HG02763 (cell line): ENCODE data around the gene SPRY2.
A peak's percentile ranks its signal among the peaks of the same experiment; 100 is the strongest.

Source experiments
- ATAC-seq: cut with Tn5 transposase; IDR thresholded peaks from one replicate; pipeline ENCODE4 v1.9.1; 2021; ENCODE audit warnings: mild to moderate bottlenecking, moderate library complexity; ENCODE audit not compliant: unreplicated experiment

The SPRY2 gene, protein sequence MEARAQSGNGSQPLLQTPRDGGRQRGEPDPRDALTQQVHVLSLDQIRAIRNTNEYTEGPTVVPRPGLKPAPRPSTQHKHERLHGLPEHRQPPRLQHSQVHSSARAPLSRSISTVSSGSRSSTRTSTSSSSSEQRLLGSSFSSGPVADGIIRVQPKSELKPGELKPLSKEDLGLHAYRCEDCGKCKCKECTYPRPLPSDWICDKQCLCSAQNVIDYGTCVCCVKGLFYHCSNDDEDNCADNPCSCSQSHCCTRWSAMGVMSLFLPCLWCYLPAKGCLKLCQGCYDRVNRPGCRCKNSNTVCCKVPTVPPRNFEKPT

DNA sequence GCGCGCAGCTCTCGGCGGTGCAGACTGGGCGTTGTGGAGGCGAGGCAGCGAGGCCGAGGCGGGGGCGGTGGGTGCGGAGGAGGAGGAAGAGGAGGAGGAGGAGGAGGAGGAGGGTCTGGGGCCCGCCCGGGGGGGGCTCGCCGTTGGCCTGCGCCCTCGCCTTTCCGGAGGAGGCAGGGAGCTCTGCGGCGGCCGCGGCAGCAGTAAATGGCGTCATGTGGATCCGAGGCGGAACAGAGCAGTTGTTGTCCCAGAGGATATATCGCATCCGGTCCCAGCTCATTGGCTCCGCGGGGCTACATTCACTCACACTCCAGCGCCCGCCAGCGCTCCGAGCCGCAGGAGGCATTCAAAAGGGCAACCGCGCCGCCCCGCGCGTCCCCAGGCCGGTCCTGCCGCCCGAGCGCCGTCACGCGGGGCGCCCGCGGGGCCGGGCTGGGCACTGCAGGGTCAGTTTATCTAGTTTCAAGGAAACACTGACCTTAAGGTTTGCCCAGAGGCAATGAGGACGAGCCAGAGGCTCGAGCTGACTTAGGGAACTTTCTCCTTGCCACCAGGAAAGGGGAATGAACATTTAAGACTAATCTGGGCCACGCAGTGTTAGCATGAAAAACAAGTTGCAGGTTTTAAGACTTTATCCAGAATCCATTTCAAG lies at the start of gene SPRY2:
TSS of gene SPRY2 (minus strand) at position 26 of the 655 bp plus-strand sequence. CDS start 3,421 bp downstream, outside the sequence.
- ATAC-seq, result peak; percentile 45

DNA sequence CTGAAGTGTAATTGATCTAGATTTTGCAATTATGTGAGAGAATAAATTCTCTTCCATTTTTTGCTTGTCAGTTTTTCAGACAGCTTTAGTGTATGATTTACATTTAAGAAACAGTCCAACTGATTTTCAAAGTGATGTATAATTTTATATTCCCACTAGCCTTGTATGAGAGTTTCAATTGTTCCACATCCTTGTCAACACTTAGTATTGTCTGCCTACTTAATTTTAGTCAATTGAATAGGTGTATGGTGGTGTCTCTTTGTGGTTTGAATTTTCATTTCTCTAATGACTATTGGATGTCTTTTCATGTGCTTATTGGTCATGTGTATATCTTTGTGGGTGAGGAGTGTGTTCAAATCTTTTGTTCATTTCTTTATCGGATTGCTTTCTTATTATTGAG lies 49.4 kb upstream of the SPRY2 start:
- ATAC-seq, result no peak

DNA sequence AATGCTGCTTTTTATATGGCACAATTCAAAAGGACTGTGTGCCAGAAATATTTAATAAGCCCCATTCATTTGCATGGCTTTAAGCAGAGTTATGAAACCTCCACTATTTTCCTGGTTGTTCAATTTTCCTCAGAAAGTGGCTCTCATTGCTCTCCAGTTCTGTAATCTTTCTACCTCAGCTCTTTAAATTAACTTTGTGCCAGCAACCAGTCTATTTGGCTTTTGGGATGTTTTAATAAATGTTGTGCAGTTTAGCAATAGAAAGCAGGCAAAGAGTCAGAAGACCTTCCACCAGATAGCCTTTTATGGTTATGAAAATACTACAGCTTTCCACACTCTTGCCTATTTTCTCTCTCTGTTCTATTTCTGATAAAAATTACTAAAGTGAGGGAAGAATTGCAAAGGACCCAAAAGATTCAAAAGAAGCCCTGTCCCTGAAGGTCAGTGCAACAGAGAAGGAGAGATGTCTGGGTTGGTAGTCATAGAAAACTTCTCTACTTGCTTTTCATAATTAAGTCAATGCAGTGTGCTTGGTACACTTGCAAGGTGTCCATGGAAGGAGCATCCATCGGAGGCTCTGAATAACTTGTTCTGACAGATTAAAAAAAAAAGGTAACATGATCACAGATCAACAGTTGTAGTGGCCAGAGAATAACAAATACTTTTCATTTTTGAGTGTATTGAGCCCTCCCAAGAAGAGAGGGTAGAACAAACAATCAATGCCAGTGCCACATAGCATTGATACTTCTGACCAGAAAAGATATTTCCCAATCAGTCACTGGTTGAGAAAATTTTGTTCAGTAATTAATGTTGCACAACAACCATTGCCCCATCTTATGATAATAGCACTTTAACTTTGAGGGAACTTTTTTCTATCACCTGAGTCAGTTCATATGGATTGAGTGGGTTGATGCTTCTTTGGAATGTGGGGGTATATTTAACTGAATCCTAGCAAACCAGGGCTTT lies 48.4 kb upstream of the SPRY2 start:
- no peak for ATAC-seq

DNA sequence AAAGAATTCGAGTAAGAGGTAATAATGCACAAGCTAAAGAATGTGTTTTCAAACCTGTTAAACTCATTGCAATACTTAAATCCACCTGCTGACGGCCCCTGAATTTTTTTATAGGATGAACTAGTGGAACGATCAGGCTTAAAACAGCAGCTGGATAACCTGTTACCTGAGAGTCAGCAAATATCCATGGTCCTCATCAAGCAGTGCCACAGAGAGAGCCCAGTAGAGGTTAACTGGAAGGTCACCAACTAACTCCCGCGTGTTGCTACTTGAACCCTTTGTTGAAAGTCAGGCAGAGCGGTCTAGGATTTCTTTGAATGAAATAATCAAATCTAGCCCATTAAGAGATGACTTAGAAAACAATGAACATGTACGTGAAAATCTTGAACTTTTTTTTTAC lies 47.6 kb upstream of the SPRY2 start:
- ATAC-seq, result no peak

DNA sequence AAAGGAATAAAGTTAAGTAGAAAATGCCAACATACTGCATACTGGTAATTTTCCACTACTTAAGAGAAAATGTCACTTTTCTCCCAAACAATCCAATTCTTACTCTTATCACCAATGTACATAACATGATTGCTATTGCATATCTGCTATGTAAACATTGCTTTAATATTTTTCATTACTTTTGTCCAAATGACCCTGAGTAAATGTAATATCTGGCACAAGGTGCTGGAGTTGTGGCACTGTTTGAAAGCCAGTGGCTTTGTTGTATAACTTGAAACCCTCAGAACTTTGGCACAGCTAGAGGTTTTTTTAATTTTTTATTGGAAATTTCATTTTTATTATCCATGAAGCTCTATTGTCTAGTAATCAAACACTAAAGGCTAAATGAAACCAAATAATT lies 45.7 kb upstream of the SPRY2 start:
- no peak for ATAC-seq

DNA sequence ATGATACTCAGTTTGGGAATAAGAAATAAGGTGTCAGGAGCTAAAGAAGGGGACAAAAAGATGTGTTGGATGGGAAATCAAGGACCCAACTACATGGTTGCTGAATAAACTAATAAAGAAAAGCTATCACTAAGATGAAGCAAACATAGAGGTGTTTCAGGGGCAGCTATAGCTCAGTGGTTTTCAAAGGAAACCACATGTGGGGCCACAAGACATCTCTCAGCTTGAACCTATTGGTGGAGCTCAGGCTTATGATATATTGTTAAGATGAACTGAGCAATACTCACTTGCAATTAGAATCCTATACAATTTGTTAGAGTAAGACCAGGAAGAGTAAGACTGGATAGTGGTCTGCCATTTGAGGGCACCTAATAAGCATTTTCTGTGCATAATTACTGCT lies 45.1 kb upstream of the SPRY2 start:
- no peak for ATAC-seq

DNA sequence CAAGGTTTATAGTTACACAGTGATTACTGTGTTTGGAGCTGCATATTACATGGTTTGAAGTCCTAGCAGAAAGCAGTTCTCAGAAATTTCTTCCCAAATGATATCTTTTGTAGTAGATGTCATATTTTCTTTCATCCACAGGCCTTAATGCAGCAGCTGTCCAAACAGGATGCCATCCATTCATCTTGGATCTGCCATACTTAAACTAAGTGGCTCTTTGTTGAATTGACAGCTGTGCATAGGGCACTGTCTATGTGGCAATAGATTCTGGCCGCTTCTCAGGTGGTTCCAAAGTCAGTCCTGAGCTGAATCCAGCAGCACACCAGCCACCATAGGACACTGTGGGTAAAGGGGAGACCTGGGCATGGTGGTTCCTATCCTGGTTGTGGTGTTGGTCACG lies 41.6 kb upstream of the SPRY2 start:
- no peak for ATAC-seq

DNA sequence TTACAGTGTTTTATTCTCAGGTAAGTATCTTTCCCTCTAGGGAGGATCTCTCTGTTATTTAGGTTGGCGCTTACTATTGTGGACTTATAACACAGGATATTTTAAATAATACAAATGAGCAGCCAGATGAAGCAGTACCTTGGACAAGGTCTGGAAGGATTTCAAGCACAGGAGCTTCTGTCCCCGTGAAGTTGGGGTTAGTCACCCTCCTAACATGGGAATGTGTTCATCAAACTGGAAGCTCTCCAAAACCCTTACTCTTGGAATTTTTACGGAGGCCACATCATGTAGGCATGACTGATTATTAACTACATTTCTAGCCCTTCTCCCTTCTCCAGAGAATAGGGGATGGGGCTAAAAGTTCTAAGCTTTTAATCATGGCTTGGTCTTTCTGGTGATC lies 38.3 kb upstream of the SPRY2 start:
- ATAC-seq, result no peak

DNA sequence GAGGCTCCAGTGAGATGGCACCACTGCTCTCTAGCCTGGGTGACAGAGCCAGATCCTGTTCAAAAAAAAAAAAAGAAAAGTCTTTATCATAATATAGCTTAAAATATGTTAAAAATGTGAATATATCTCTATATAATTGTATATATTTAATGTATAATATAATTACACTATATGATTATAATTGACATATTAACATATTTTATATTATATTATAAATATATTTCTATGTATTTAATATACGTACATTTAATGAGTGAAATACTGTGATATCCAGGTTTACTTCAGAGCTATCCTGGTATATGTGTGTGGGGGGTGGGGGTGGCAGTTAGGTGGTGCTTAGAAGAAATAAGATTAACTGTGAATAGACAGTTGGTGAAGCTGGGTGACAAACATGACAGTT lies 35.6 kb upstream of the SPRY2 start:
- ATAC-seq, result no peak

DNA sequence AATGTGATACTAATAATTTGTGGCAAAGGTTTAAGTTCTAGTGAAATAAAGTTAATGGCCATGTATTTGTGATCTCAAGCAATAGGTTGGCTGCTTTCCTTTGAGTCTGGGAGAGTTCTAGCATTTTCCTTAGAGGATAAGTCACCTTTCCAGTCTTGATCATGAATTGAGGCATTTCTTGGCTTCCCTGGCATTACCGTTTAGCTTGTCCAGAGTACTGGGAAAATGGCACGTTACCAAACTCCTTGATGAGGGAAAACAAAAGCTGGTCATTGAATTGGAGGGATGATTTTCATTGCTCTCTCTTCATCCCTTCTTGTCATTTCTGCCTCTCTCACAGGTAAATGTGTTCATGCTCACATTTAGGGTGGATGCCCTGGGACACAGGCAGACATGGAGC lies 34.0 kb upstream of the SPRY2 start:
- no peak for ATAC-seq

DNA sequence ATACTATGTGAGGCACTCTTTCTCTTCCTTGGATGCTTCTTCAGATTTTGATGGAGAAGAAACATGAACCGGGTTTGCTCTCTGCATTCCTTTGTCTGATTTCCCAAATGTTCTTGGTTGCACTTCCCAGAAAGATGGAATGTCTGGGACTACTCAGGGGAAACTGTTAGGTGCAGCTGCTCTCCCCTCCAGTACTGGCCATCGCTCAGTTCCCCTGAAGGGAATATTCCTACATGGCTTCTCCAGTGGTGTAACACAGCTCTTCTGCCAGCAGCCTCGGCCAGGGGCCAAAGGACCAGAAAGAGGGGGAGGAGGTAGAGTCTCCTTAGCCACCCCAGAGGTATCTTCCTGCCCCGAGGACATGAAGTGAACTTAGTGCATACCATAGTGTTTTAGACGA lies 33.5 kb upstream of the SPRY2 start:
- ATAC-seq, result no peak

DNA sequence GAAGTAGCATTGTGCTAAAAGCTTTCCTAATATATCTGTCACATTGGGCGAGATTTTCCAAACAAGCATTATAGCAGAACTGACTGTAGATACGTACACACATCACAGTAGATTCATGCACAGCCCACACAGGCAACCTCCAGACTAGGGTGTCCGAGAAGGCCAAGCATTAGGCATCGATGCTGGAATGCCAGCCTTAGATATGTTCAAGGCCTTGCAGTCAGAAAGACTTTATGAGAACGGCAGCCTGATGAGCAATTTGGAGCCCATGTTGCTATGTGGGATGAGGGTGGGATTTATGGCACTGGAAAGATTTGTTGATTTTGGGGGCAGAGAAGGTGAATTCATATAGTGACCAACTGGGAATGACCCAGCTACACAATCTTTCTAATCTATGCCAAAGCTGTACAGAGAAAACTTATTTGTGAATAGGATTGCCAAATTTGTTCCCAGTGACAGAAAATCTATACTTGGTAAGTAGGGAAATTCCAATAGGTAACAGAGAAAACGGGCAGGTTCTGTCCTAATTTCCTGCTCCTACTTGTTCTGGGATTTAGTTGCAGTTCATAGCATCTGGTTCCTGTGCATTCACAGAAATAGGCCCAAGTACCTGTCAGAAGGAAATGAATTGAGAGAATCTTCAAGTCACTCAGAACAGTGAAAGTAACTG lies 31.0 kb upstream of the SPRY2 start:
- no peak for ATAC-seq

DNA sequence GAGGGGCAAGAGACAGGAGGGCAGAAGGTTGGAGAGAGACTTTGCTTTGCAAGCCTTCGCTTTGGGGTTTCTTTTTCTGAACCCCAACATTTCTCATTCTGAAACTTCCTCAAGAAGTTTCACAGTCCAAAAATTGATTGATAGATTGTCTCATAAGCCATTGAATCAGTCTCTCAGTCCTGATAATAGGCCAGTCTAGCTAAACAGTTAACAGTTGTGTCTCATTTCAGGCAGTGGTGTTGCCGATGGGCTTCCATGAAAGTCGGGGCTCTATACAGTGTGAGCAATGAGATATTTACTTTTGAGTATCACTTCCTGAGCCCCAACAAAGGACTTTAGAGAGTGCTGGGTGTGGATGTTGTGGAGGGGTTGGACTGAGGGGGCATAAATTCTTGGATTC lies 26.5 kb upstream of the SPRY2 start:
- ATAC-seq, result no peak

DNA sequence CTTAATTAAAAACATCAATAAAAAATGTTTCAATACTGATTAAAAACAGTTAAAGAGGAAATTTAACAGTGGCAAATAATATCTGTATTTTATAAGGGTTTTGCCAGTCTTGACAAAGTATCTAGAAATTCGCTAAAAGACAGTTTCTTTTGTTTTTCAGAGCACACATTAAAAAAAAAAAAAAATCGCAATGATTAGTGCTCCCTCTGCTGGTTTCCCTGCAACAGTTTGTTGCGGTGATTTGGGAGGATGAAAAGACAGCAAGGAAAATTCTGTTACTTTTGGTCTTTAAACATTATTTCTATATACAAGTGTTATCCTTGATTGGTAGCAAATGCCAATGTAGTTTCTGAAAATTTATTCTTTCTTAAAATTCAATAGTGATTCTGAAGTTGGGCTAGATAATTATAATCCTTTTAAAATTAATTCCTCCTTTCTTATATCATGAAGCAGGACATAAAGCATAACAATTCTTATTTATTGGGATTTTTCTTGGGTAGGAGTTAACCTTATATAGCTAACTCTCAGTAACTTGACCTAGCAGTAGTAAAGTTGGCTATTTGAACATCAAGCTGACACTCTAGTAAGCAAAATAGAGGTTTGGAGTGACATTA lies 23.1 kb upstream of the SPRY2 start:
- no peak for ATAC-seq

DNA sequence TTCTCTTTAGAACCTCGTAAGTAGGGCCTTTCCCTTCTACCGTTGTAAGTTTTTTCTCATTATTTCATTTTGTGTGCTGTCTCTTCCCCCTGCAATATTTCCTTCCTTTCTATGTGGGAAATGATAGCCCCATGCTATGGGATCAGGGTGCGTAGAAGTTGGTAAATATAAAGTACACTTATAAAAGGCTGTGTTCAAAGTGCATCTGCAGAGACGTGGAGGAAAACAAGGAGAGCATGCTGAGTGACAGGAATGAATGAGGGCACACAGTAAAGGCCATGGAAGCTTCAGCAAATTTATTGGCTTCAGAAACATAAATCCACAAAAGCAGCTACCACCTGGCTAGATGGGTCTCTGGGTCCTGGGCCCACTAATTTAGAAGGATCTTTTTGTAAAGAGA lies 21.6 kb upstream of the SPRY2 start:
- no peak for ATAC-seq

DNA sequence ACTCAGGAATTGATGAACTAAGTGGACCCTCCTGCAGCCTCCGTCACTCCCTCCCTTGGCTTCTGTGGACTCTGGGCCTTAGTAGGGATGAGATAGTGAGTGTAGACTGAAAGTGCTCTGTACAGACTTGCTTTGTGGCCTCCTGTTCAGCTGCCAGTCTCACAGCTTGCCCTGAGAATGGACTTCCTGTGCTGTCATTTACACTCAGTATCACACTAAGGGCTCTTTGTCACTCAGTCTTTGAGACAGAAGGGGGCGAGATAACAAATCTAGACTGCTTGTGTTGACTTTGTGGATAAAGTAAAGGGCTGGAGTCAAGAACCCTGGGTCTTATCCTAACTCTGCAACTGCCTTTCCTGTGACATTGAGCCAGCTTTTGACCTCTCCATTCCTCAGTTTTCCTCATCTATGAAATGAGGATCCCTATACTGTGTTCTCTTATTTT lies 21.0 kb upstream of the SPRY2 start:
- peak; percentile 72 for ATAC-seq

DNA sequence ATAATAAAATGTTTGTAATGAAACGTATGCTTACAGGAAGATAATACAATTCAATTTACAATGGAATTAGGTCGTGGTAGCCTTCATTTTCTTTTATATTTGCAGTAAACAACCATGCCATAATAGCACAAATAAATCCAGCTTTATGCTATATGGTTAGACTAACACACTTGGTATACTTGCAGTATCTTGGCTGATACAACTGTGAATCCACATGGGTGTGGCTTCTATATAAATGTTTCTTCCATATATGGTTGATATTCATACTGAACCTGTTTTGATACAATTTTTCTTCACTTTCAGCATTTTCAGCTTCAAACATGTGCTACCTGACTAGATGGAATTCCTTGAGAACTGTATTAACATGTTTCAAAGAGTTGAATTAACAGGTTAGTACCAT lies 20.4 kb upstream of the SPRY2 start:
- no peak for ATAC-seq

DNA sequence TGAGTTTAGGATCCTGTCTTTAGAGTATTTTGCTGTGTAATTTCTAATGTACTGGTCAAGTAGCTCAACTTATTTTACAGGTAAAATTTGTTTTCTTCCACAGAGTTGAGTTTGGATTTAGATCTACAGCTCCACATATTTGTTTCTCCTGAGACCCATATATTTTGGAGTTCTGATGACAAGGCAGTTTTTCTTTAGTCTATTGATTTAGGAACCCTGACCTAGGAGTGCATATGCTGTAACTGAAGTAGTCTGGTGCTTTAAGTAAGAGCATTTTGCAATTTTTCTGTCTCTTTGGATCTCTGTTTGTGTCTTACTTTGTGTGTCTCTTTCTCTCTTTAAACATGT lies 19.5 kb upstream of the SPRY2 start:
- no peak for ATAC-seq

DNA sequence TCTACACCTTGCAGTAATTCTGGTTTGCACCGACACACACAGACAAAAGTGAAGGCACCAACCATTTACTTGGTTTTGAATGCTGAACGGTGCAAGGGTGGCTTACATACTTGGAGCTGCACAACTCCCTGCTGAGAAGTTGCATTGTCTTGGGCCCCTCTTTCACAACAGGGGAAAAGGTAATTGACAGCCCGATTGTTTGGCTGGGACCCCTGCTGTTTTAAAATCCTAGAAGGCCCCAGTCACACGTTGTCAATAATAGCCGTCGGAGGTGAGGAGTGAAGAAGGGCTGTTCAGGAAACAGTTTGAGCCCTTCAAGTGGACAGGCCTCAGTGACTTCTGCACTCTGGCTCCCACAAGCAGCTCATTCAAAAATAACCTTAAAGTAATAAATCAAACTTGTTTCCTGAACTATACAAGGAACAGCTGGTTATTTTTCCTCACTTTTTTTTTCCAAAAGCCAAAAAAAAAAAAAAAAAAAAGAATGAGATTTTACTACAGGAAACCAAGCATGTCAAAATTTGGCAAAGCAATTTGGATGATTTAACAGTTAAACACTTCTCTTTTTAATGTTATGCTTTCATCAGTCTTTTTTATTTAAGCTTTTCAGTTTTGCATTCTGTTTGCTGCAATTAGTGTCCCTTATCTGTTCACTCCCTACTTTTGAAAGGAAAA lies 19.0 kb upstream of the SPRY2 start:
- ATAC-seq, result no peak

DNA sequence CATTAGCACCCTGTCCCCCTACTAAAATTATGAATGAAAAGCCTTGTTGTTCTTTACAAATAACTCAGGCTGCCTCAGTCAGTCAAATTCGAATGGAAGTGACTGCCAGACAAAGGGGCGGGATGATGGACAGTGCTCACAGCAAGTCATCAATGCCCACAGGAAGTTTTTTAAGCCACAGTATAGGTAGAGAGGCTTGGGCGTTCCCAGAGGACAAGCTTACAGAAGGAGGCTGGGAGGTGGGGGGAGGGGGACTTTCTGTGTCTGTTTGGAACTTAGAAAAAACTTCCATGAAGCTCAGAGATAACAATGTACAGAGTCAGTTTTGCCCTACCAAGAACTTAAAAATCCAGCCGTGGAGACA lies 18.5 kb upstream of the SPRY2 start:
- ATAC-seq, result no peak
